NCI-H146 treated with DMSO at 0.1 percent for 48 hours (cell line): ENCODE results near the gene IL1RAPL2.

ENCODE experiments used
- DNase-seq: peaks from one replicate; lab custom pipeline; 2025; ENCODE audit not compliant: unreplicated experiment; lab: John Stamatoyannopoulos, UW

IL1RAPL2 gene

DNA sequence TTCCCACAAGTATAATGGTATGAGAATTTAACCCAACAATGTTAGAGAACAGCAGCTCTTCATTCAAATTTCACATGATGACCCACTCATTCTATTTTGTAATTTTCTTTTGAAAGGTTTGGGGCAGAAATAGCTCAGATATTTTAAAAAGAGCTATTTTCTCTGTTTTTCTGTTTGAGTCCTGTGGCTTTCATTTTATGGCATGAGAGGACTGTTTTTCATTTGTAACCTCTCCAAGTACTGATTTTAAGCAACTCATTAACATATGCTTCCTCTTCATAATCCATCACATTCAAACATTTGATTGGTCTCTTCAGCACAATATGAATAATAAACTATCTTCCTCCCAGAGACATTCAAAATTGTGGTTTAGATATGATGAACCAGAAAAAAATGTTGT is 783.5 kb downstream of the IL1RAPL2 start:
- no peak for DNase-seq

DNA sequence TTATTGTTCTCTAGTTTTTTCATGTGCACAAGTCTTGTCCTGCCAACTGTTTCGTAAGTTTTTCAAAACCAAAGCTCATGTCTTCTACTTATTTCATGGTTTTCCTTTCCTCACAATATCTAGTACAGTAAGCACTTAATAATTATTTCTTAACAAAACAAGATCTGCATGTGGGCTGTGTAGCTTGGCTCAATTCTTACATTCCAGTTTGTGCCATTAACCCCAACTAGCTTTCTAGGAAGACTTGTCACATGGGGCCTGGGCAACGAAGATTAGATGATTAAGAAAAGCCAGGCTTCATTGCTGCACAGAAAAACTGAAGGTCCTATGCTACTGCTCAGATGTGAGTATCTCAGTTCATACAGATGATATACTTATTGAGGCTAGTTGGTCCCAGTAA is 809.8 kb downstream of the IL1RAPL2 start:
- no peak for DNase-seq

DNA sequence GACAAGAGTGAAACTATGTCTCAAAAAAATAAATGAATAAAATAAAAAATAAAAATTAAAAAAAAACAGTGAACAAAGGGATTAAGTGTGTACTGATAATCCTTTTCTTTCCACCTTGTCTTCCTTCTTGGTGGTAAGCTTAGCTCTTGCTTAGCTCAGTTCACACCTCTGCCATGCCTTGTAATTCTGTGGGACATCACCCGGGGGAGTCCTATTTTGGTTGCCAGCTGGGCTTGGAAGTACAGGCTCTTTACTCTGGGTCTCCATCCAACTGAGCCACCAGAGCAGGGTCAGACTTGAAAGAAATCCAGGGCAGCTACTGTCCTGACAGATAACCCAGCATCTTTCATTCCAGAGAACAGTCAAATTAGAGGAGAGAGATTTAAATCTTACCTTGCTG is 858.7 kb downstream of the IL1RAPL2 start:
- DNase-seq = no peak

DNA sequence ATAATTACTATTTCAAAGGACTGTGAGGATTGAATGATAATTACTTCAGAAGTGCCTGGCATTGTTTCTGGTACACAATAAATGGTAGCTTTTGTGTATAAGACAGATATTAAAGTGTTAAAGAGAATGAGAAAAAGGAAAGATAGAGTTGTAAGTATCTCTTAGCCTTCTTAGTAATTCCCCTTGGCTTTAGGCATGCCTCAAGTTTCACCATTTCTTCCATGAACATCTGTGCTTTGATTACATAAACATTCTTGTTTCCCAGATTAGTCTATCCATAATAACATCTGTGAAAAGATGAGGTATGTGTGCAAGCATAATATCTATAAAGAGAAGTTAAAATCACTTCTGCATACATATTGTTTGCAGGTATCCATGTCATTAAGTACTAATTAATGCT is 885.4 kb downstream of the IL1RAPL2 start:
- DNase-seq = no peak

DNA sequence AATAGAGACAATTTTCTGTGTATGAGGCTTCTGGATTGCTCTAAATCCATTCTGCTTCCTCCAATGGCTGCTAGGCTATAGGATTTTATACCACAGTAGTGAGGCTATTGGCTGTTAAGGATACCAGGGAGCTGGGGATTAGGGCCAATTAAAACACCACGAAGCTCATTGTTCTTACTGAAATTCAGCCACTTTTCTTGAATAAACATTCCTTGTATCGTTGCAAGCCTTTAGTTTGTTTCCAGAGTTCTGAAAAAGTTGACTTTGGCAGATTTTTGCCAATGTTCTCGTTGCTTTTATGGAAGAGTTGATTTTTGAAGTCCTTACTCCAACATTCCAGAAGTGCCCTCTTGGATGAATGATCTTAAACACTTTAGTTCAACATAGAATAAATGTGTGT is 892.8 kb downstream of the IL1RAPL2 start:
- no peak for DNase-seq

DNA sequence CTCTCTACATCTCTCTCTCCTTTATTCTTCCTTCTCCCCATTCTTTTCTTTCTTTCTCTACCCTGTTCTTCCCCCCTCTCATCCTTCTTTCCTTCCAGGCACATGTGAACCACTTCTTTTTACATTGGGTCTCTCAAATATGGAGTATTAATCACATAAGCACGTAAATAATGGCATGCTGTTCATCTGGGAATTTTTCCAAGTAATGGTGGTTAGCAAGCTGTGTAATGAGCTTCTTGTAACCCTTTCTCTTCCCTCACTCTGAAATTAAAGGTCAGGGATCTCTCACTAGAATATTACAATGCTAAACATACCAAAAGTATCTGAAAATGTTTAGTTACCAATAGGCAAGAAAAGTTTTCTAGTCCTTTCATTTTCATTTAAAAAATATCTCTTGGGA is 894.4 kb downstream of the IL1RAPL2 start:
- no peak for DNase-seq

DNA sequence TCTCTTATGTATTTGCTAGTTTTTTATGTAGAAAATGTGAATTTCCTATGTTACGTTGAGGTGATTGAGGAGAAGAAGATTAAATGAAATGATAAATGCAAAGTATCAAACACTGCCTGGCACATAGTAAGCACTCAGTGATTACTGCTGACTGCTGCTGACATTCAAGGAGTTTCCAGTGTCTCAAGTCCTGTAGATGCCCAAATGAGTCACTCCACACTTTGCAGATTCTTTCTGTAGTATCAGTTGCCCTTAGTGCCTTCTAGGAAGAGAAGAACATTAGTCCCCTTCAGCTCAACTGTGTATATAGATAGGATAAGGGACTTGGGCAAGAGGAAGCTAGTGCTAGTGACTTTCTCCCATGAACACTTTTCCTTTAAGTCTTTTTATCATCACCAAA is 895.0 kb downstream of the IL1RAPL2 start:
- no peak for DNase-seq

DNA sequence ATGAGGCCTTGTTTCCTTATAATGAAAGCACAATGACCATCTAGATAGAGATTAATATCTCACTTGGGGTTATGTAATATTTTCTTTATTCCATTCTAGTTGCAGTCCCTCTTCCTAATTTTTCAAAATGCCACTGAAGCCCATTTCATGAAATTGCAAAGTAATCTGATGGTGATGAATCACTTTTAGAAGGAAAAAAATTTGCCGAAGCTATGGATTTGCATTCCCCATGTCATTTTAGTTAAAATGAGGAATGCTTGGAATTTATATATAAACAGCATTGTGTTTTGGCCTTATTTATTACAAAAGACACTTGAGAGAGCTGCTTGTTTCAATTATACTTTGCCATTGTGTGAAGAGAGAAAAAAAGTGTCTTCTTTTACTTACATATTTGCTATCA is 896.2 kb downstream of the IL1RAPL2 start:
- no peak for DNase-seq

DNA sequence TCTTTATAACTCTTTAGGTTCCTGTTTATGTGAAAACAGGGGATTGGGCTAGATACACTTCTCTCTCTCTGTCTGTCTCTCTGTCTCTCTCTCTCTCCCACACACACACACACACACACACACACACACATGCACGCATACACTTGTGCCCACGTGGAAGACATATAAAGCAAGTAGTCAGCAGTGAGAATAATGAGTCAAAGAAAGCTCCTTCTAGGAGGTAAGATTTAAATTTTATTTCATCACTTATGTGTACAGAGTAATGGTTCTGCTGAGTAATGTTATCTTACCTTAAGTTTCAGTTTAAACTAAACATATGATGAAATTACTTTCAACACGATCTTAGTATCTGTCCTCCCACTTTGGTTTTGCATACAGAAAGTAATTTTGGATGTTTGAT is 897.5 kb downstream of the IL1RAPL2 start:
- DNase-seq = no peak

DNA sequence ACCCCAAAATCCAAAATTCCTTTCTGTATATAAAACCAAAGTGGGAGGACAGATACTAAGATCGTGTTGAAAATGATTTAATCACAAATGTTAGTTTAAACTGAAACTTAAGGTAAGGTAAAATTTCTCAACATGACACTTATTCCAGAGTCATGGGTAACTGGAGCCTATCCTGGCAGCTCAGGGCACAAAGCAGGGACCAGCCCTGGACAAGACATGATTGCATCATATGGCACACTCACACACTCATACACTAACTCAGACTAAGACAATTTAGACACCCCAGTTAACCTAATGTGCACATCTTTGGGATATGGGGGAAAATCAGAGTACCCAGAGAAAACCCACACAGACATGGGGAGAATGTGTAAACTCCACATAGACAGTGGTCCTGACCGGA is 898.6 kb downstream of the IL1RAPL2 start:
- no peak for DNase-seq

DNA sequence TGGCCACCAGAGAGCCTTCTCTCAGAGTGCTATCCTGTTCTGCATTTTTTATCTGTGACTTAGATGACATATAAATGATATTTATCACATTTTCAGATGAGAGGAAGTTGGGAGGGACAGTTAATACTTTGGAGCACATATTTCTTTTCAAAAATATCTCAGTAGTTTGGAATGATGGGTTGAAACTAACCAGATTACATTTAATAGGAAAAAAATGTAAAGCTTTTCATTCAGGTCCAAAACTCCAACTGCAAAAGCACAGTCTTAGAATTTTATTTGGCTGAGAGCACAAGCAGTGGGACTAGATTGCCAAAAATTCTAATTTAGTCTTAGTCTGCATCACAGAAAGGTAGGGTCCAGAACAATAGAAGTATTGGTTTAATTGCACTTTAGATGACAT is 902.7 kb downstream of the IL1RAPL2 start:
- DNase-seq = no peak

DNA sequence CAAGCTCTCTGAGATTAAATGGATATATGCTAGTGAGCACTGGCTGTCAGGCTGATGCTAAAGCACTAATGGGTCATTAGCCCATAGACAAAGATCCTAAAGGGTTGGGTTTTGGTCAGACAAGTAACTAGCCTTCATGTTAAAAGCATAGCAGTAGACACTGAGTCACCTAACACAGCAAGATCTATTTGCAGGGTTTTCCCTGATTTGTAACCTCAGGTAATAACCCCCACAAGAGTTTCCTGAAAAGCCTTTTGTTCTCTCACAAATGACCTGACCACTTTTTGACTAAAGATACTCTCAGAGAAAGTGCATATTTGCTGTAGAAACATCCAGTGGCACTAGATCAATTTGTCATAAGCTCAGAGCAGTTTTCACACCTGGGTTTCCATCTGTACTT is 905.6 kb downstream of the IL1RAPL2 start:
- no peak for DNase-seq

DNA sequence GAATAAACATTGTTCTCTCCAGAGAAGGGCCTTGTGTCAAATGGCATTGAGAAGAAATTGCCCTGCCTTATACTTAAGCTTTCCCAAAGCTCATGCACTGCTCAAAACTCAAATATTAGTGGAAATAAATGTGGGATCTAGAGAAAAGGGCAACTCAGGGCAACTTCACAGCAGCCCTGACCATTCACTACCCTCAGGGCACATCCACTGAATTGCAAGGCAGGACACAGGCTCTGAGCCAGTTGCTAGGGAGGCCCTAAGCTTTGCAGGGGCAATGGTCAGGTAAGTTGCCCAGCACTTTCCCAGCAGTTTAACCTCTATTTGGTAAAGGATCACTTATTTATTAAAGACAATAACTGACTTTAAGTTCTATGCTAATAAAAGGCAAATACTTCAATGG is 909.8 kb downstream of the IL1RAPL2 start:
- DNase-seq = no peak

DNA sequence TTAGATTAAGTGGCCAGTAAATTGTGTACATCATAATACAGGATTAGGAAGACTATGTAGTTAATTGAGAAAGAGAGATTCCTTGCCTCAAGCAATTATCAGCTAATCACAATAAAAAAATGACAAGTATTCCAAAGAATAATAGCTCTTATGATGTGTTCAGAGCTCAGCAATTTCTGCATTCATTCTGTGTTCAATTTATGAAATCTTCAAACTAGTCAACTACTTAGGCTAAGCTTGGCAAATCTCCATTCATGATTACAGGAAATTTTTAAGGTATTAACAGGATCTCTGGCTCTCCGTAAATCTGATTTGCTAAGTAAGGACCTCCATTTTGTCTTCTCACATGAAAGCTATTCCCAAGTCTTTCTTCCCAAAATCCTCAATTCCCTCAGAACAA is 911.4 kb downstream of the IL1RAPL2 start:
- DNase-seq = no peak

DNA sequence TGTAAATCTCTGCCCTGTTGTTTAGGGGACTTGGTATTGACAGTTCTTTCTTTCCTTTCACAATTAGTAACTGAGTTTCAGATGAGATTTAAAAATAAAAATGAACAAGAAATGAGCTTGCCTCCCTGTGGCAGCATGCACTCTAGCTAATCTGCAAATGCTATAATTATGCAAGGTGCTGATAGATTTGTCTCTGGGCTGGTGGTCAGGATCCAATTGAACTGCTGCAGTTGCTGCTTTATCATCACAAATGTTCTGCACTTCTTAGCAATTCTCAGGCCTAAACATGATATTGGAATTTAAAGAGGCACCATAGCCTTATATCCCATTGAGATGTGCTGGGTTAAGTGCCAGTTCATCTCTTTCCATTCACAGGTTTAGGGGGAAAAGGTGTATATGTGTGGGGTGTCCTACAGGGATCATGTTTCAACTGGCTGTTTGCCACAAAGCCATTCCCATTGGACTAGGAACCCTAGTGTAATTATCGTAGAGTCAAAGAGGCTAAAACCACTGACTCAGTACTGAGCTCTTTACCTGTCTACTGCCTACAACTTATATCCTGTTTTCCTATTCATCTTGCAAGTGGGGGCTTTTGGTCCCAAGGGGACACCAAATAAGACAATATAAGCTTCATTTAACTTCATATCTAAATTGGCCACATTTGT is 914.8 kb downstream of the IL1RAPL2 start:
- DNase-seq = no peak

DNA sequence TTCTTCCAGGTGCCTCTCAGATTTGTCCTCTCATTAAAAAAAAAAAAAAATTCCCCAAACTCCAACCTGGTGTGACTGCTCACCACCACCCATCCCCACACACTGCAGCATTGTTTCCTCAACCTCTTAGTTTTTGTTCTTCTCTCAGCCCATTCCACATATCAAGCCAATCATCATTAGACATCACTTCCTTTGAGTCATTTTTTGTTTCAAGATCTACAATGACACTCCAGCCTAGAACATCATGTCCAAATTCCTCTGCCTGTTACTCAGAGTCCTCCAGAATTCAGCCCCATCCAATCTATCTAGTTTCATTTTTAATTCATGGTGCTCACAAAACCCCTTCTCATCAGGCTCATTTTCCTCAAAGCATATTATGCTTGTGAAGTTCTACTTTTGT is 917.0 kb downstream of the IL1RAPL2 start:
- DNase-seq = no peak

DNA sequence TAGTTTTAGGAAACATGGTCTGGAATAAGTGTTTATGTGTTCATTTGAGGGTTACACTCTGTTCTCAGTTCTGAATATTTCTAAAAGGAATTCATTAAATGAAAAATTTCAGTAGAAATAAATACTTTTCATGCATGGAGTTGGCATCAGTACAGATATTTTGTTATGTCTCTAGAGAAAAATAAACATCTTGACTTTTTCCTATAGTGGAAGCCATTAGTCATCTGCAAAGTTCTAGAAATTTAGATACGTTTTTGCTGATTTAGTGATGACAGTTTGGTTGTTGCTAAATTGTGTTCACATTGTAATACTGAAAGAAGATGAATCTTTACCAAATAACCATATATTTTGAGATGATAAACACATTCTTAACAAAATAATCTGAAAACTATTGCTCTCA is 922.7 kb downstream of the IL1RAPL2 start:
- DNase-seq = no peak

DNA sequence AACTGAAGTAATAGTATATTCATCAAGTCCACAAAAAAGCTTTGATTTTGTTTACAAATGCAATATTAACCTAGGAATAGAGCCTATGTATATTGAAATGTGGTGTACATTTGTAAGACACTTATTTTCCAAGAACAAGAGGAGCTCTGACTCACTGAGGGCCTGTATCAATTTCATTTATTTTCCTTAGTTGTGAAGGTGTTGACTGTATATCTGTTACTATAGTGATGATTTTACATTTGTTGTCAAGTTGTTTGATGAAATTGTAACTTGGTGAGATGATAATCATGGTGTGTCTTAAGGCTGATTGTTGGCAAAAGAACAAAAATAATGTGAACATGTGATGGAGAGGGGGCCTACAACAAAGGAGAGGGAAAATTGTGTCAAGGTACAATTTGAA is 929.4 kb downstream of the IL1RAPL2 start:
- no peak for DNase-seq

DNA sequence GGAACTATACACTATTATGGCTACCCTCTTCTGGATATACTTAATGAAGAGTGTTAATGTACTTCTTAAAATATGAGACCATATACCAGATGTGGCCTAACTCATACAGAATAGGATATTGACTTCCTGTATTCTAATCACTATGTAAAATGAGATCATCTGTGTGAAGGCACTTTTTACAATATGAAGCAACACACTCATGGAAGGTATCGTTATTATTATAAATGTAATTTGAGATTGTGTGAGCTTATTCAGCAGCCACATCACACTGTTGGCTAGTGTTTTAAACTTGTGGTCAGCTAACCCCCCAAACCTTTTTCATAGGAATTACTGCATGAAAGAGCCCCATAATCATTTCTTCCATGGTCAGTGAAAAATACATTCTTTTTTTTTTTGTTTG is 936.3 kb downstream of the IL1RAPL2 start:
- no peak for DNase-seq

DNA sequence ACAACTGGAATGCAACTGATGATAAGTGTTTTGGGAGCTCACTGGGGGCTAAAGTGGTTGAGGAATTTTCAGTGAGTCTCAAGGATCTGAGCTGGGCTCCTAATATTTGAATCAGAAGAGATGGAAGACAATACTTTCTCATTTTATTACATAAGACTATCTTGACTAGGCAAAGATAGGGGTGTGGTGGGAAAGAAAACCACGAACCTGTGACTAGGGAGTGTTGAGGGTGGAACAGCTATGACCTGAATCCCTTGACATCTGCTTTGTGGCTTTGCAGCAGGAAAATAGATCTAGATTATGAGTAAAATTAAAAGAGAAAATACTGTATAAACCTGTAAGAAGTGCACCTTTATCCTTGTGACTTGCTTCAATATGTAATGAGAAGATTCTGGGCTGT is 949.6 kb downstream of the IL1RAPL2 start:
- DNase-seq = no peak

DNA sequence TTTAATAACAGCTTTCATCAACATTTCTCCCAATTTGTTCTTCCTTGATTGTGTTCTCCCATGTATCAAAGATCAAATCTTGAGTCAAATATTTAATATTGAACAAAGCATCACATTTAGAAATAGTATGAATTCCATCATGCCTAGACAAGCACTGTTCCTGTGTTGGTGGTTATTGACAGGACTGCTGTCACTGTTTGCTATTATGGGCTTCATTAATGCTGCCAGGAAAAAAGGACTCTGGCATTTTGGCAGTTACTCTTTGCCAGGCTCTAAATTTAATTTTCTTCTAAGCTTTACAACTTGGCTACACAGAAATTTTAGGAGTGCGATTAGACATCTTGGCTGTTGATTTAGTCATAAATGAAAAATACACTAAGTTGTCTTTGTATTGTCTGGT is 960.4 kb downstream of the IL1RAPL2 start:
- DNase-seq = no peak

DNA sequence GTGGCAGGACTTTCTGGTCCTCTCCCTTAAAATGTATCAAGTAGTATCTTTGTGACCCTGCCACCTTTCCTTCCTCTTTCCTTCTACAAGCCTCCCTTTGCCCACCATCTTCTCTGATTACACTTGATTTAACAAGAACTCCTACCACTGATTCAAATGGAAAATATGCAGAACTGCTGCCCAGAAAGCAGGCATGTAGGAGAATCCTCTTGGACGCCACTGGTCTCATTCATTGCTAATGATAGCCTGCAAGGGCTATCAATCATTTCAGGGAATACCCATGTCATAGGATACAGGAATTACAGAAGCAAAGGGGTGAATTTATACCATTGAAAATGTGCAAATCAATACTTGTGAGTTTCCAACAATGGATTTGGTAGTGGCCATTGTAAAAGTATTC is 961.8 kb downstream of the IL1RAPL2 start:
- DNase-seq = no peak

DNA sequence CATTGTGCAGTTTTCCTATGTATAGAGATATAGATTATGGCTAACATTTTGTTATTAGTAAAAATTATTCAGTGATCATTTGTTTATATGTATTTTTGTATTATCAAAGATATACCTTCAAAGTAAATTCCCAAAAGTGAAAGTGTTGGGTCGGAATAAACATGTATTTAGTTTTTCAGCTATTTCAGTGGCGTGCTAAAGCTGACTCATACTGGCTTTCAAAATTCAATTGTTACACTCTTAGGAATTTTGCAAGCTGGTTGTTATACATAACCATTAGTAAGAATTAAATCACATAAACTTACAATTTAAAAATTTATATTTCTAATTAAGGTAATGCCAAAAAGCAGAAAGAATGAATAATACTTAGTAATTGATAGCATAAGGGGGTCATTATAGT is 968.0 kb downstream of the IL1RAPL2 start:
- DNase-seq = no peak

DNA sequence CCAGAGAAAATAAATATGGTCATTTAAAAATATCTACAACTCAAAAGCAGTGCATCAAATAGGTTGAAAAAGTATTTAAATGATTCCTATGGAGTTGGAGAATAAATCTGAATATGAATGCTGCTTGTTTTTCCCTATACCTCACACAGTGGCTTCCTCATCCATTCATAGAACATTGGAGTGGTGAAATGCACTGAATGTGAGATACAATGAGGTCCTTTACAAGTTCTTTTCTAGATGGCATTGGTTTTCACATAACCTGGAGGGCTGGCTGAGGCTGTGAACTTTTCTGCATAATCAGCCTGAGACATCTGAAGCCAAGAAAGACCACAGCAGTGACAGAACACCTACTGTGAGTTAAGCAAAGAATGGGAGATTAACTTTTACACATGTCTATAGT is 977.3 kb downstream of the IL1RAPL2 start:
- DNase-seq = no peak
